Inferior parietal cortex (tissue), 1 donor: Measurements from ENCODE around the gene RSBN1L.
A peak's percentile ranks its signal among the peaks of the same experiment; 100 is the strongest.
"Not testable (repeated sequence)": the region's sequence is repeated elsewhere in the genome, so short reads cannot be mapped to it uniquely, and the experiment has no call there.

Source experiments
- DNase-seq: peaks from one replicate; pipeline ENCODE4 v3.0.0-alpha.2; 2016; ENCODE audit errors: extremely low spot score

Gene RSBN1L

GRCh38 chr7:77766801-77767605, 70.7 kb downstream of the RSBN1L start:
- DNase-seq, result no peak

DNA sequence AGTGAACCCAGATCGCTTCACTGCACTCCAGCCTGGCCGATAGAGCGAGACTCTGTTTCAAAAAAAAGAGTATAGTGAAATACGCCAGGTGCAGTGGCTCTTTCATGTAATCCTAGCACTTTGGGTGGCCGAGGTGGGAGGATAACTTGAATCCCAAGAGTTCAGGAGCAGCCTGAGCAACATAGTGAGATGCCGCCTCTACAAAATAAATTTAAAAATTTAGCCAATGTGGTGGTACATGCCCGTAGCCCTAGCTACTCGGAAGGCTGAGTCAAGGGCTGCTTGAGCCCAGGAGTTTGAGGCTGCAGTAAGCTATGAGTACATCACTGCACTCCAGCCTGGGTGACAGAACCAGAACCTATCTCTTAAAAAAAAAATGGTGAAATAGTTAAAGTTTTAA, 74.1 kb downstream of the RSBN1L start:
- DNase-seq, result no peak

- no peak for DNase-seq
These were observed 75.6 kb downstream of the RSBN1L start for GRCh38 chr7:77771901-77772300.

- DNase-seq, result no peak
These were observed 82.3 kb downstream of the RSBN1L start for GRCh38 chr7:77778535-77778934.

- no peak for DNase-seq
These were observed 86.1 kb downstream of the RSBN1L start for GRCh38 chr7:77782383-77782782.

DNA sequence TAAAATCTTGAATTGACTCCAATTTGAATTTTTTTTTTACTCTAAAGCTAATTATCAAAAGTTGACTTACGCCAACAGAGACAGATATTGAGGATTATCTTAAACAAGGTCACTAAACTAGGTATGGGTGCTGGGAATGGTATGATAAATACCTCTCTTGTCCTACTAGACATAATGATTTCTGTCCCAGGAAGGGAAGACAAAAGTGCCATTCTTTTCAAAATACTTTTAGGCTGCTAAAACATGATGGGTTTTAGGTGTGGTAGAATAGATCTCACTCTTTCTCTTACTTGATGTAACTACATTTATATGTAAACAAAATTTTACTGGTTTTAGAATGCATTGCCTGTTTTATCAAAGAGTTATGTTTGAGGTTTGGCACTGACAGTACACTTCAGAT, 86.9 kb downstream of the RSBN1L start:
- no peak for DNase-seq

DNA sequence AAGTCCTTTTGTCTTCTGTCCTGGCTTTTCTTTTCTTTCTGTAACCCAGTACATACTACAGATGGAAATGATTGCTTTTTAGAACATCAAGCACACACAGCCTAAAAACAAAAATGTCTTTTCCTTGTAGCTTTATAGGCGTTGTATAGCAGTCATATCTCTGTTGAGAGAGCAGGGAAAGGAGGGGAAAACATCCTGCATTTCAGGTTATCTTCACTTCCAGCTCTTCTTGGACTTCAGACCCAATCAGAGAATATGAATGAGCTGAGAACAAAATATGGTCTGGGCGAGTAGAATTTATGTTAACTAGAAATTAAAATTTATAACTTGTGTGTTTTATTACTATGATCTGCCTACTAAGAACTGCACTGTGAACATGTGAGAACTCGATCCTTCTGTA, 87.3 kb downstream of the RSBN1L start:
- DNase-seq, result no peak

- not testable (repeated sequence) for DNase-seq
These were observed 88.2 kb downstream of the RSBN1L start for GRCh38 chr7:77784426-77784825.

DNA sequence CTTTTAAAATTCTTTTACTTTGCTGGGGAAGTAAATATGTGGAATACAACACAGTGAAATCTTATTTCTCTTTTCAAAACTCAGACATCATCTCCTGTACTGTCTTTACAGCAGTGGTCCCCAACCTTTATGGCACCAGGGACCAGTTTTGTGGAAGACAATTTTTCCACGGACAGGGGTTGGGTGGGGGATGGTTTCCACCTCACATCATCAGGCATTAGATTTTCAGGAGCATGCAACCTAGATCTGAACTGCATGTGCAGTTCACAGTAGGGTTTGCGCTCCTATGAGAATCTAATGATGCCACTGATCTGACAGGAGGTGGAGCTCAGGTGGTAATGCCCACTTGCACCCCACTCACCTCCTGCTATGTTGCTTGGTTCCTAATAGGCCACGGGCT, 89.8 kb downstream of the RSBN1L start:
- DNase-seq, result no peak

DNA sequence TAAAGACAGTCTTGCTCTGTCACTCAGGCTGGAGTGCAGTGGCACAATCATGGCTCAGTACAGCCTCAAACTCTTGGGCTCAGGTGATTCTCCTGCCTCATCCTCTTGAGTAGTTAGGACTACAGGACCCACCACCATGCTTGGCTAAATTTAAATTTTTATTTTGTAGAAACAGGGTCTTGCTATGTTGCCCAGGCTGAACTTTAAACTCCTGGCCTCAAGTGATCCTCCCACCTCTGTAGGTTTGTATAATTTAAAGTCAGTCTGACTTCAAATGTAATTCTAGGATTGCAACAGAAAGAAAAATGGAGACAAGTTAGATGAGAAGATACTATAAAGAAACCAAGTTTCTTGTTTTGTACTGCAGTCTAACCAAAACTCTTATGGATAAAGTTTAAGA, 90.5 kb downstream of the RSBN1L start:
- DNase-seq, result no peak

GRCh38 chr7:77788327-77788902, 92.2 kb downstream of the RSBN1L start:
- DNase-seq, result no peak

GRCh38 chr7:77791336-77791735, 95.1 kb downstream of the RSBN1L start:
- DNase-seq, result no peak

GRCh38 chr7:77791956-77792355, 95.7 kb downstream of the RSBN1L start:
- no peak for DNase-seq

DNA sequence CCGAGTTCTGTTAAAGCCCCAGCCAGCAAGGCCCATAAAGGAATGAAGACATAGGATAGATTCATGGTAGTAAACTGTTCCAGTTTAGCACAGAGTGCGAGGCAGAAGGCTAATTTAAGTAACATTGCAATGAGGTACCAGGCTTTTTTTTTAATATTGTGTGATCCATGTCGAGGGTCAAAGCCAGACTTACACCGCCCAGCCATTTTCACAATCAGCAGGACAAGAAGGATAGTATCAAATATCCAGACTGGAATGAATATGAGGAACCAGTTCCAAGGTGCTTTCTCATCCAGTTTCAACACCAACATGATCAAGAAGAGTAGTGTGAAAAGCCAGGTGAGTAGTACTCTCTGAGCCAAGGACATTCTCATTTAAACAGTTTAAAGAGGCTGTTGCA, 97.7 kb downstream of the RSBN1L start:
- DNase-seq, result no peak

GRCh38 chr7:77796109-77796508, 99.8 kb downstream of the RSBN1L start:
- DNase-seq, result no peak

GRCh38 chr7:77796960-77797359, 100.7 kb downstream of the RSBN1L start:
- no peak for DNase-seq

GRCh38 chr7:77797734-77798393, 101.6 kb downstream of the RSBN1L start:
- DNase-seq, result peak; percentile 40

DNA sequence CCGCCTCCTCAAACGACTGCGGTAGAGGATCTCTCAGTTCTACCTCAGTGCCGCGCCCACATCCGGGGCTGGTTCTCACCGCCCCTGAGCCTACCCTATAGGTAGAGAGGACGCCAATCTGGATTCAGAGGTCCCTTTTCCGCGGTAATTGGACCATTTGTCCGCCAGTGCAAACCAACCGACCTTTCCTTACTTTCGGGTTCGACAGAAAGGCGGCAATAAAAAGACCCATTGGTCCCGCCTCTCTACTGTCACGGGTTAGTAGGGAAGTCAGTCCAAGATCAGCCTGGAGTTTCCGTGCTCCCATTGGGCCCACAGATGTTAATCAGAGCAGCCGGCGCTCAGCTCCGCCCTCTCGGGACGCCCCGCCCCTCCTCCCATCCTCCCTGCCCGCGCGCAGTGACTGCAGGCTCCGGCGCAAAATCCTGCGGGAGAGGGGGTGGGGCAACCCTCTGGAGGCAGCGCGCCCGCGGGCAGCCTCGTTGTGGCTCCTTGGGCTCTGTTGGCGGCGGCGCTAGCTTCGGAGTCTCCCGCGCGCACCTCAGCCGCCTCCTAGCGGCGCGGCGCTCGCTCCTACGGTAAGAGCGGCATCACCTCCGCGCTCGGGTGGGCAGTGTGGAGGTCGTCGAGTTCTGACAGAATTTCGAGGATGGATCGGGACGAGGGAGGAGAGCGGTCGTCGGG, 102.3 kb downstream of the RSBN1L start, which contains the start of the genes PHTF2 and TMEM60:
Gene PHTF2, plus strand, starts transcription at position 380 of the 684 bp plus-strand sequence.
Gene TMEM60, minus strand, starts transcription at position 41 of the 684 bp plus-strand sequence. CDS start 4,061 bp downstream, outside the sequence.
- DNase-seq, result peak; percentile 99

DNA sequence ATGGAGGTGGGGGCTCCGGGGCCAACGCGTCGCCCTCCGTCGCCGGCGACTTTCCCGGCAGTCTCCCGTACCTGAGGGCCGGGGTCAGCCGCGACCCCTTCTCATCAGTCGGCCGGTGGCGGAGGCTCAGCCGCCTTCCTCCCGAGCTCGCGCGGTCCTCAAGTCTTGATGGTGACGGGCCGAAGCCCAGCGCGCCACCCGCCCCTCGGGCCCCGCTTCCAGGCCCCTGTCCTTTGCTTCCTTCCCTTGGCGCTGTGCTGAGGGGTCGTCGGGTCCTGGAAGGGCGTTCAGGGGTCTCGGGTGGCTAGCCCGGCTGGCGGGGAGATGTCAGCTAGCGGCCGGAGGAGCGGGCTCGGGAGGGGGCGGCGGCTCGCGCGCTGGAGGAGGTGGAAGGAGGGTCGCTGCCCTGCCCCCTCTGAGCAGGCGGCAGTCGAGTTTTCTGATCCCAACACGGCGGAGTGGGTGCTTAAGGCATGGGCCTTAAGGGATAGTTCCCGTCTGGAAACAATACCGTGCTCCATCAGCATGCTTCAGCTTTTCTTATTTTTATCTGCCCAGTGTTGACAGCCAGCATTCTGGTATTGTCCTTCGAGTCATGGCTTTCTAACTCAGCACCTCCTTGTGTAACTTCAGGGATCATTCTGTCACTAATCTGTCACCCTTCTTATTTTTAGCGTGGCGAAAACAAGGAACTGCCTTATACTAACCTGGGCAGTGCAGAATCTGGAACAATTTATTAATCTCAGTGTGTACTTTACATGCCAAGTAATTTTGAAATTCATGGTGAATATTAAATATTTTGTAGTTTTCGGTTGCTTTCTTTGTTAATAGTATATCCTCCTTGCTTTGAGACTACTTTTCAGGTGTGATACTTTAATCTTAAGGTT, 103.1 kb downstream of the RSBN1L start:
- peak; percentile 57 for DNase-seq

- no peak for DNase-seq
These were observed 103.9 kb downstream of the RSBN1L start for GRCh38 chr7:77800158-77800557.

- no peak for DNase-seq
These were observed 104.5 kb downstream of the RSBN1L start for GRCh38 chr7:77800730-77801129.
